ENCODE results near the gene LRRC10B. TPM values are rescaled to one million over a fixed set of nuclear protein-coding genes. Genes with fewer than 3 reads are reported as not detected.

The LRRC10B gene
- total RNA-seq, 1 donor from 2014 or later: not detected

- FAIRE-seq (no peak), DNase-seq (ENCODE audit: low read depth) (no peak)
- Histone ChIP-seq H3K27me3 (ENCODE audit: control insufficient read depth, insufficient read depth, low read length) (peaks cover 2% of the 10 kb centered on the region), H3K4me3 (ENCODE audit: low read depth, low read length) (no peak overlapping the region), H3K36me3 (ENCODE audit: control insufficient read depth, insufficient read depth, low read length) (peaks cover 4% of the 10 kb centered on the region)
- TF ChIP-seq CTCF (IDR thresholded peaks at IDR 0.05; ENCODE audit: insufficient read depth, low read length, severe bottlenecking): no peak
Observed at GRCh38 chr11:61549177-61549576, 40.6 kb downstream of the LRRC10B start.

- DNase-seq (ENCODE audit: low read depth) (no peak), FAIRE-seq (no peak)
- H3K4me3 ChIP-seq (ENCODE audit: low read depth, low read length): no peak overlapping the region
- peaks cover 2% of the 10 kb centered on the region for H3K27me3 ChIP-seq (ENCODE audit: control insufficient read depth, insufficient read depth, low read length)
- no peak for TF ChIP-seq CTCF (IDR thresholded peaks at IDR 0.05; ENCODE audit: insufficient read depth, low read length, severe bottlenecking)
- H3K36me3 ChIP-seq (ENCODE audit: control insufficient read depth, insufficient read depth, low read length): peaks cover 4% of the 10 kb centered on the region
Observed at GRCh38 chr11:61549662-61550568, 41.4 kb downstream of the LRRC10B start.

- no peak for TF ChIP-seq CTCF (IDR thresholded peaks at IDR 0.05; ENCODE audit: insufficient read depth, low read length, severe bottlenecking)
- DNase-seq (ENCODE audit: low read depth) (no peak), FAIRE-seq (no peak)
- H3K27me3 ChIP-seq (ENCODE audit: control insufficient read depth, insufficient read depth, low read length): peaks cover 7% of the 10 kb centered on the region
- H3K4me3 ChIP-seq (ENCODE audit: low read depth, low read length): no peak overlapping the region
- H3K36me3 ChIP-seq (ENCODE audit: control insufficient read depth, insufficient read depth, low read length): peaks cover 2% of the 10 kb centered on the region
Observed at GRCh38 chr11:61550665-61551227, 42.2 kb downstream of the LRRC10B start.

- H3K4me3 ChIP-seq (ENCODE audit: low read depth, low read length): no peak overlapping the region
- peaks cover 11% of the 10 kb centered on the region for H3K27me3 ChIP-seq (ENCODE audit: control insufficient read depth, insufficient read depth, low read length)
- DNase-seq (ENCODE audit: low read depth) (no peak), FAIRE-seq (no peak)
- H3K36me3 ChIP-seq (ENCODE audit: control insufficient read depth, insufficient read depth, low read length): no peaks in the 10 kb centered on the region
- no peak for TF ChIP-seq CTCF (IDR thresholded peaks at IDR 0.05; ENCODE audit: insufficient read depth, low read length, severe bottlenecking)
Observed at GRCh38 chr11:61551634-61552033, 43.1 kb downstream of the LRRC10B start.

- FAIRE-seq (no peak), DNase-seq (ENCODE audit: low read depth) (no peak)
- TF ChIP-seq CTCF (IDR thresholded peaks at IDR 0.05; ENCODE audit: insufficient read depth, low read length, severe bottlenecking): no peak
- Histone ChIP-seq H3K36me3 (ENCODE audit: control insufficient read depth, insufficient read depth, low read length) (no peaks in the 10 kb centered on the region), H3K4me3 (ENCODE audit: low read depth, low read length) (no peak overlapping the region), H3K27me3 (ENCODE audit: control insufficient read depth, insufficient read depth, low read length) (peaks cover 11% of the 10 kb centered on the region)
Observed at GRCh38 chr11:61552108-61552635, 43.6 kb downstream of the LRRC10B start.

Data from bronchial epithelial cell (primary cell).